ENCODE results near the gene TUBGCP2.

The TUBGCP2 gene

DNA sequence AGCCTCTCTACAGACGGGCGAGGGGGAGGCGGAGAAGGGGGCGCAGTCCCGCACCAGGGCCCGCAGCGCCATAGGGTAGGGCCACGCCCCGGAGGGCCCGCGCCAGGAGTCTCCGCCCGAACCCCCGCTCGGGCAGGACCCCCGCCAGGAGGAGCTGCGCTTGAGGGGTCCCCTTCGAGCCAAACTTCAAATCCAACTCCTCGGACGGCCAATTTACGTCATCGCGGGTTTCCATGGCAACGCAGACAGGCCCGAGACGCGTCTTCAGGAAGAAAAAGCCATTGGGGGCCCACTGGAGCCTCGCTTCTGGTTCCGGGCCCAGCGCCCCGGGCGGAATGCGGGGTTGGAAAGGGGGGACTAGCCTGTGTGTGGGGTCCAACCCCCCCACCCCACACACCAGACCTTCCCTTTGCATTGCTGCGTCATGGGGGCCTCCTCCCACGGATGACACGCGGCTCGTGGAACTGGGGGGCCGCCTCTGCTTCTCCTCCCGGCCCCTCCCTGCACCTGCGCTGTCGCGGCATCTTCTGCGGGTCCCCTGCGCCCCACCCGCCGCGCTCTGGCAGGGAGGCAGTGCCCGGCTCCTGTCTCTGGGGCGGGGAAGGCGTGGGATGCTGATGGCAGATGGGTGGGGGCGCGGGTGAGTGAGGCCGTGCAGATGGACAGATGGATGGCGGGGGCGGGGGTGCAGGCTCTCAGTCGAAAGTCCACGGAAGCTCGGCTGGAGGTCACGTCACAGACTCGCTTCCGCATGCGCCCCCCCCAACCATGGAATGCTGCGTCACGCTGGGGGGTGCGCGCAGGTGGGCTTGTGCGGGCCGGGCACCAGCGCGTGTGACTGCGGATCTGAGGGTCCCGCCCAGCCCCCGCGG lies 26.8 kb upstream of the TUBGCP2 start (continued):
- no peak for TF ChIP-seq ZNF658 (tag by site-specific recombination; IDR thresholded peaks at IDR 0.05)
- no peak for TF ChIP-seq ZSCAN30 (tag by site-specific recombination; IDR thresholded peaks at IDR 0.05)
- no peak for TF ChIP-seq ZNF169 (tag by site-specific recombination; IDR thresholded peaks at IDR 0.05)
- no peak for TF ChIP-seq ZNF510 (tag by site-specific recombination; IDR thresholded peaks at IDR 0.05; ENCODE audit: insufficient replicate concordance)
- TF ChIP-seq SP7 (tag by site-specific recombination; IDR thresholded peaks at IDR 0.05), result peak; percentile 54
- no peak for TF ChIP-seq ZNF350 (tag by site-specific recombination; IDR thresholded peaks at IDR 0.05)
- TF ChIP-seq ZEB2 (tag by site-specific recombination; IDR thresholded peaks at IDR 0.05), result 0 out of 2 replicates have a peak, but pooled peaks have one; percentile 24
- TF ChIP-seq ZFP37 (tag by site-specific recombination; IDR thresholded peaks at IDR 0.05), result no peak
- no peak for TF ChIP-seq ZNF623 (tag by site-specific recombination; IDR thresholded peaks at IDR 0.05)
- no peak for TF ChIP-seq WT1 (tag by site-specific recombination; IDR thresholded peaks at IDR 0.05)
- TF ChIP-seq ZFP41 (tag by site-specific recombination; IDR thresholded peaks at IDR 0.05; ENCODE audit: borderline replicate concordance), result no peak
- TF ChIP-seq ZNF214 (tag by site-specific recombination; IDR thresholded peaks at IDR 0.05; ENCODE audit: borderline replicate concordance), result no peak
- 0 out of 2 replicates have a peak, but pooled peaks have one; percentile 32 for TF ChIP-seq ZBTB1 (tag by site-specific recombination; IDR thresholded peaks at IDR 0.05)
- peak; percentile 61 for TF ChIP-seq ZNF366 (tag by site-specific recombination; conservative IDR thresholded peaks at IDR 0.05)
- TF ChIP-seq SP2 (tag by site-specific recombination; IDR thresholded peaks at IDR 0.05), result peak; percentile 47
- no peak for TF ChIP-seq ZNF571 (tag by site-specific recombination; IDR thresholded peaks at IDR 0.05)
- TF ChIP-seq ZSCAN16 (tag by site-specific recombination; IDR thresholded peaks at IDR 0.05), result no peak
- no peak for TF ChIP-seq PRDM10 (tag by site-specific recombination; IDR thresholded peaks at IDR 0.05)
- TF ChIP-seq ZFHX2 (tag by site-specific recombination; conservative IDR thresholded peaks at IDR 0.05), result peak; percentile 95
- TF ChIP-seq REST (tag by site-specific recombination; IDR thresholded peaks at IDR 0.05), result no peak
- peak; percentile 74; the same call in 1 of the 2 replicates for TF ChIP-seq ZIC2 (tag by site-specific recombination; IDR thresholded peaks at IDR 0.05)
- TF ChIP-seq ZNF114 (tag by site-specific recombination; IDR thresholded peaks at IDR 0.05), result no peak
- TF ChIP-seq, protein P1, sequence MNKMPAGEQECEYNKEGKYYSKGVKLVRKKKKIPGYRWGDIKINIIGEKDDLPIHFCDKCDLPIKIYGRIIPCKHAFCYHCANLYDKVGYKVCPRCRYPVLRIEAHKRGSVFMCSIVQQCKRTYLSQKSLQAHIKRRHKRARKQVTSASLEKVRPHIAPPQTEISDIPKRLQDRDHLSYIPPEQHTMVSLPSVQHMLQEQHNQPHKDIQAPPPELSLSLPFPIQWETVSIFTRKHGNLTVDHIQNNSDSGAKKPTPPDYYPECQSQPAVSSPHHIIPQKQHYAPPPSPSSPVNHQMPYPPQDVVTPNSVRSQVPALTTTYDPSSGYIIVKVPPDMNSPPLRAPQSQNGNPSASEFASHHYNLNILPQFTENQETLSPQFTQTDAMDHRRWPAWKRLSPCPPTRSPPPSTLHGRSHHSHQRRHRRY (tag by site-specific recombination; IDR thresholded peaks at IDR 0.05), result no peak
- TF ChIP-seq, protein P2, sequence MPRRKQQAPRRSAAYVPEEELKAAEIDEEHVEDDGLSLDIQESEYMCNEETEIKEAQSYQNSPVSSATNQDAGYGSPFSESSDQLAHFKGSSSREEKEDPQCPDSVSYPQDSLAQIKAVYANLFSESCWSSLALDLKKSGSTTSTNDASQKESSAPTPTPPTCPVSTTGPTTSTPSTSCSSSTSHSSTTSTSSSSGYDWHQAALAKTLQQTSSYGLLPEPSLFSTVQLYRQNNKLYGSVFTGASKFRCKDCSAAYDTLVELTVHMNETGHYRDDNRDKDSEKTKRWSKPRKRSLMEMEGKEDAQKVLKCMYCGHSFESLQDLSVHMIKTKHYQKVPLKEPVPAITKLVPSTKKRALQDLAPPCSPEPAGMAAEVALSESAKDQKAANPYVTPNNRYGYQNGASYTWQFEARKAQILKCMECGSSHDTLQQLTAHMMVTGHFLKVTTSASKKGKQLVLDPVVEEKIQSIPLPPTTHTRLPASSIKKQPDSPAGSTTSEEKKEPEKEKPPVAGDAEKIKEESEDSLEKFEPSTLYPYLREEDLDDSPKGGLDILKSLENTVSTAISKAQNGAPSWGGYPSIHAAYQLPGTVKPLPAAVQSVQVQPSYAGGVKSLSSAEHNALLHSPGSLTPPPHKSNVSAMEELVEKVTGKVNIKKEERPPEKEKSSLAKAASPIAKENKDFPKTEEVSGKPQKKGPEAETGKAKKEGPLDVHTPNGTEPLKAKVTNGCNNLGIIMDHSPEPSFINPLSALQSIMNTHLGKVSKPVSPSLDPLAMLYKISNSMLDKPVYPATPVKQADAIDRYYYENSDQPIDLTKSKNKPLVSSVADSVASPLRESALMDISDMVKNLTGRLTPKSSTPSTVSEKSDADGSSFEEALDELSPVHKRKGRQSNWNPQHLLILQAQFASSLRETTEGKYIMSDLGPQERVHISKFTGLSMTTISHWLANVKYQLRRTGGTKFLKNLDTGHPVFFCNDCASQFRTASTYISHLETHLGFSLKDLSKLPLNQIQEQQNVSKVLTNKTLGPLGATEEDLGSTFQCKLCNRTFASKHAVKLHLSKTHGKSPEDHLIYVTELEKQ (tag by site-specific recombination; IDR thresholded peaks at IDR 0.05; ENCODE audit: borderline replicate concordance), result no peak

Measured in HEK293 (cell line).